ENCODE results near the gene ATP5F1E. TPM values are rescaled to one million over a fixed set of nuclear protein-coding genes. Genes with fewer than 3 reads are reported as not detected.

ATP5F1E gene
- total RNA-seq, 4 donors from 2014 or later, result 27.1 to 38.2 (median 33.7) TPM

- peak in 1 of 2 donors; percentile 55 for DNase-seq
- Histone ChIP-seq H3K27me3 (no peaks in the 10 kb centered on the region), H3K4me1 (peaks cover 32 to 38% of the 10 kb centered on the region in 2 donors), H3K9me3 (no peaks in the 10 kb centered on the region), H3K27ac (peak overlapping the region; percentile 83 to 92 (median 90)), H3K4me3 (peak overlapping the region; percentile 90 to 100 (median 95)), H3K36me3 (peaks cover 0 to 7% of the 10 kb centered on the region in 2 donors)
- no peak for TF ChIP-seq CTCF (IDR thresholded peaks at IDR 0.05 in 4 of 5, conservative IDR thresholded peaks at IDR 0.05 in 1 of 5)
- TF ChIP-seq POLR2A (IDR thresholded peaks at IDR 0.05), result peak in 1 of 2 donors; percentile 12
- peak; percentile 44 to 65 for ATAC-seq
- in situ Hi-C loops (cut with MboI; ENCODE audit: low sequenced_read_pairs in 4 of 4) (loop anchor here (5.0 to 25.0 kb wide), 5 partner anchors 53 to 109 kb away; partner anchors contain the start of gene ATP5F1E (in 2 of the 4)), intact Hi-C loops (cut with DNase I; ENCODE audit: low total_unique reads) (loop anchor here (1.0 to 10.0 kb wide), 4 partner anchors 51 to 327 kb away; partner anchors contain the start of genes ATP5F1E and STX16)
Observed at GRCh38 chr20:58981628-58982364, 50.3 kb downstream of the ATP5F1E start.

- Histone ChIP-seq H3K27ac (peak within 1 kb of the TSS; percentile 83 to 92 (median 90)), H3K4me3 (peak within 1 kb of the TSS; percentile 90 to 100 (median 95)), H3K4me1 (peaks cover 32 to 38% of the 10 kb centered on the region in 2 donors), H3K27me3 (no peaks in the 10 kb centered on the region), H3K36me3 (no peaks in the 10 kb centered on the region), H3K9me3 (no peaks in the 10 kb centered on the region)
- ATAC-seq, result peak; percentile 89 to 92
- intact Hi-C loops (cut with DNase I; ENCODE audit: low total_unique reads) (loop anchor here (1.0 to 10.0 kb wide), 4 partner anchors 51 to 326 kb away; partner anchors contain the start of genes ATP5F1E and STX16), in situ Hi-C loops (cut with MboI; ENCODE audit: low sequenced_read_pairs in 4 of 4) (loop anchor here (5.0 to 25.0 kb wide), 5 partner anchors 54 to 109 kb away; partner anchors contain the start of gene ATP5F1E (in 2 of the 4))
- TF ChIP-seq POLR2A (IDR thresholded peaks at IDR 0.05), result peak; percentile 80
- TF ChIP-seq CTCF (IDR thresholded peaks at IDR 0.05 in 4 of 5, conservative IDR thresholded peaks at IDR 0.05 in 1 of 5), result no peak
- peak; percentile 72 to 82 for DNase-seq
Observed at GRCh38 chr20:58980711-58981627, 51.2 kb downstream of the ATP5F1E start, which contains the start of gene NELFCD. TSS of gene NELFCD (plus strand) at chr20:58981256. CDS start at chr20:58981310, 54 bp downstream.

- no peak overlapping the region for H3K27ac ChIP-seq
- H3K9me3 ChIP-seq, result no peaks in the 10 kb centered on the region
- intact Hi-C loops (cut with DNase I; ENCODE audit: low total_unique reads) (no loop called here), in situ Hi-C loops (cut with MboI; ENCODE audit: low sequenced_read_pairs in 4 of 4) (loop anchor here in 1 of 4 donors (25.0 kb wide), 1 partner anchor 91 kb away; no protein-coding TSS in a partner anchor)
- H3K4me1 ChIP-seq, result peaks cover 14 to 20% of the 10 kb centered on the region in 2 donors
- no peaks in the 10 kb centered on the region for H3K27me3 ChIP-seq
- DNase-seq (no peak), ATAC-seq (no peak)
- TF ChIP-seq CTCF (IDR thresholded peaks at IDR 0.05 in 4 of 5, conservative IDR thresholded peaks at IDR 0.05 in 1 of 5), result no peak
- TF ChIP-seq POLR2A (IDR thresholded peaks at IDR 0.05), result no peak
- no peak overlapping the region for H3K4me3 ChIP-seq
- no peaks in the 10 kb centered on the region for H3K36me3 ChIP-seq
Observed at GRCh38 chr20:58978351-58979190, 53.6 kb downstream of the ATP5F1E start.

Data from gastrocnemius medialis (tissue), 4 donors.